ENCODE results near the gene PBXIP1. TPM values are rescaled to one million over a fixed set of nuclear protein-coding genes. Genes with fewer than 3 reads are reported as not detected.
A peak's percentile ranks its signal among the peaks of the same experiment; 100 is the strongest.

The PBXIP1 gene
- total and polyA plus RNA-seq, 2 of the 13 experiments (the other 11 are each of a cell fraction or from before 2014, with no cell fraction given) = 16.3 to 31.9 TPM

GRCh38 chr1:154982897-154983648, 27.2 kb upstream of the PBXIP1 start, which contains the start of gene FLAD1 (continued):
- TF ChIP-seq PCBP2 (optimal IDR thresholded peaks at IDR 0.05; ENCODE audit: low read depth, low read length, poor library complexity, severe bottlenecking) (no peak), GLI4 (CRISPR knock-in tag; IDR thresholded peaks at IDR 0.05; ENCODE audit: borderline replicate concordance) (no peak), PAF1 (CRISPR knock-in tag; IDR thresholded peaks at IDR 0.05) (no peak), ARID4A (CRISPR knock-in tag; IDR thresholded peaks at IDR 0.05; ENCODE audit: borderline replicate concordance) (peak; percentile 92), XRCC5 (optimal IDR thresholded peaks at IDR 0.05; ENCODE audit: low read length) (peak; percentile 59), IKZF4 (CRISPR knock-in tag; IDR thresholded peaks at IDR 0.05; ENCODE audit: borderline replicate concordance, low read depth, not compliant biosample characterization) (no peak), PHF20 (CRISPR knock-in tag; IDR thresholded peaks at IDR 0.05) (peak; percentile 89), ZNF17 (CRISPR knock-in tag; IDR thresholded peaks at IDR 0.05) (no peak), DPF2 (CRISPR knock-in tag; IDR thresholded peaks at IDR 0.05; ENCODE audit: borderline replicate concordance, low read depth) (no peak), ZC3H13 (CRISPR knock-in tag; IDR thresholded peaks at IDR 0.05) (peak; percentile 51; the same call in 1 of the 2 replicates), RFXANK (CRISPR knock-in tag; IDR thresholded peaks at IDR 0.05) (0 out of 2 replicates have a peak, but pooled peaks have one; percentile 61), HIVEP1 (CRISPR knock-in tag; IDR thresholded peaks at IDR 0.05) (0 out of 2 replicates have a peak, but pooled peaks have one; percentile 41), GTF3A (CRISPR knock-in tag; conservative IDR thresholded peaks at IDR 0.05) (no peak), ZNF296 (CRISPR knock-in tag; conservative IDR thresholded peaks at IDR 0.05) (no peak), CREB1 (IDR thresholded peaks at IDR 0.05) (peak; percentile 81), CREB1 (CRISPR knock-in tag; IDR thresholded peaks at IDR 0.05) (peak; percentile 93), ZNF331 (CRISPR knock-in tag; IDR thresholded peaks at IDR 0.05) (peak; percentile 26; the same call in 1 of the 2 replicates), SMARCC2 (IDR thresholded peaks at IDR 0.05) (no peak), ZNF383 (CRISPR knock-in tag; IDR thresholded peaks at IDR 0.05; ENCODE audit: borderline replicate concordance) (no peak)
